ENCODE results near the gene PDE10A.

Gene PDE10A

DNA sequence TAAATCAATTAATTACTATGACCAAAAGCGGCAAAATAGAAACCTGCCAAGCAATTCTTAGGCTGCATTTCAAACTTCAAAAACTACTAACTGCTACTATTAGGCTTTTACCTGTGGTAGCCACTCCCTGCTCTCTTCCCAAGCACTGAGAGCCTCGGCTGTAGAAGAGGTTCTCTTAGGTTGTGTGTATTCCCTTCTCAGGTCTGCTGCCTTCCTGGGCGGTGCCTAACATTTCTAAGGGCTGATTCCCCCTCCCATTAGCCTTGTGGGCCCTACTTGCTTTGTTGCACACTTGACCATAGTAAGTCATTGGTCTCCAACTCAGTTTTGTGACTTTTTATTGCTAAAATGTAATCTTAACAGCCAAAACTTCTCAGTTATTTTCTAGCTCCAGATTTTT is 207.6 kb downstream of the PDE10A start:
- H3K4me3 Mint-ChIP-seq, result no peak overlapping the region
- no peaks in the 10 kb centered on the region for H3K36me3 Mint-ChIP-seq
- no peak overlapping the region for H3K27ac Mint-ChIP-seq
- H3K27me3 Mint-ChIP-seq, result no peaks in the 10 kb centered on the region
- peaks cover 6% of the 10 kb centered on the region for H3K9me3 Mint-ChIP-seq (ENCODE audit: low read depth)
- no peaks in the 10 kb centered on the region for H3K4me1 Mint-ChIP-seq (ENCODE audit: low read depth)

DNA sequence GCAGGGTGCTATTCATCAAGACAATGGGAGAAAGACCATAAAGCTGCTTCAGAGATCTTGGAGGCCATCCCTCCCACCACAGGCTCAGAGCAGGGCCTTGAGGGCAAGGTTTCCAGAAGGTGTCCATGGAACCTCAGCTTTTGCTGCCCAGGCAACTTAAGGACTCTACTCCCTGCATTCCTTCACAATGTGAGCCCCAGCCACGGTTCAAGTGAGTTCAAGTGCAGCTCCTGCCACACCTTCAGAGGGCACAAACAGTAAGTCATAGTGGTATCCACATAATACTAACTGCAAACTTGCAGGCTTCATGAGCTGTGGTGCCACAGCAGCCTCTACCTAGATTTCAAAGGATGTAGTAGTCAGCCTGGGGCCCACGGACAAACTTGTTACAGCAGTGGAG is 209.6 kb downstream of the PDE10A start:
- no peaks in the 10 kb centered on the region for H3K9me3 Mint-ChIP-seq (ENCODE audit: low read depth)
- no peaks in the 10 kb centered on the region for H3K36me3 Mint-ChIP-seq
- H3K4me1 Mint-ChIP-seq (ENCODE audit: low read depth), result no peaks in the 10 kb centered on the region
- no peak overlapping the region for H3K27ac Mint-ChIP-seq
- no peaks in the 10 kb centered on the region for H3K27me3 Mint-ChIP-seq
- no peak overlapping the region for H3K4me3 Mint-ChIP-seq

DNA sequence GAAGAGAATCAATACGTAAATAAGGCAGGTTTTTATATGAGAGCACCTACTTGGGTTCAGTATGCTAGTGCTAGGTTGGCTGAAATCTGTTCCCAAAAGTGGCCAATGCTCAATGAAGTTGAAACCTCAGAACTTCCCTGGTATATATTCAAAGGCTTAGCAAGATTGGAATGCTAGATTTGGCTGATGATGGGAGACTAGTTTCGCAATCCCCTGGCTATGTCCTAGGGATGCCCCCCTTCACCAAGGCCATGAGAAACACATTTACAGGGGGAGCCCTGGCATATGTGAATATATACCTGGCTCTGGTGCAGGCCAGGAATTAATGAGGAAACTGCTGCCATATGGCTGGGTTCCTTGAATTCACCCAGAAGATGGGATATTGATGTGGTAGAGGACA is 211.2 kb downstream of the PDE10A start:
- Mint-ChIP-seq H3K9me3 (ENCODE audit: low read depth) (no peaks in the 10 kb centered on the region), H3K36me3 (no peaks in the 10 kb centered on the region), H3K4me3 (no peak overlapping the region), H3K27me3 (no peaks in the 10 kb centered on the region), H3K27ac (no peak overlapping the region), H3K4me1 (ENCODE audit: low read depth) (no peaks in the 10 kb centered on the region)

DNA sequence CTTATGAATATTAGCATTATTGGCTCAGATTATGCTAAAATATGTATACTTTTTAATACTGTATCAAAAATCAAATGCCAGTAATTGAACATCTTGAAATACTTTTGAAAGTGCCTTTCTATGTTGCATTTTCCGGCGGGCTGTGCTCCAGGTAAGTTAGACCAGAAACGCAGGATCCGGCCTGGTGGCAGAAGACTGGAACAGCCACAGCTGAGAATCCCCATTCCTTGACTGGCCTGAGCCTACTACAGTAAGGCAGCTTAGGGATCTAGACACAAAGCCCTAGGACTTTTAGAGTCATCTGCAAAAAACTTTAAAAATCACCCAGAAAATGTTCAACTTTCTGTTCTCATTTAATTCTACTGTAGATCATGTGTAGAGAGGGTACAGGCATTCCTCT is 214.8 kb downstream of the PDE10A start:
- no peaks in the 10 kb centered on the region for H3K27me3 Mint-ChIP-seq
- no peaks in the 10 kb centered on the region for H3K36me3 Mint-ChIP-seq
- H3K4me1 Mint-ChIP-seq (ENCODE audit: low read depth), result no peaks in the 10 kb centered on the region
- no peak overlapping the region for H3K27ac Mint-ChIP-seq
- no peak overlapping the region for H3K4me3 Mint-ChIP-seq
- H3K9me3 Mint-ChIP-seq (ENCODE audit: low read depth), result no peaks in the 10 kb centered on the region

DNA sequence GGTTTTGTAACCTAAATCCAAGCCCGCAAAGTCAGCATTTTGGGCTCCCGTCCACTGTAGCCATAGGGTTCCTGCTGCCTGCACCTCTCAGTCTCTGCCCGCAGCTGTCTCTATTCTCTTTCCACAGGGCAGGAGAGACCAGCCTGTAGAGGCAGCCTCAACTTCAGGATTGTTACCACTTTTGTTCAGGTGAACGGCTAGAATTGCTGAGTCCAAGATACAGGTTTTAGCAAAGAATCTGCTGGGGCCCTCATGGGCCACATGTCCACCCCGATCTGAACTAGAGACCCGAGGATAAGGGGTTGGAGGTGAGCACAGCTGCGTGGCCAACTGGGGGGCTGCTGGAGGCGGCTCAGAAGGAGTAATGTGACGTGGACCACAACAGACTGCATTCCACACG is 215.9 kb downstream of the PDE10A start:
- H3K9me3 Mint-ChIP-seq (ENCODE audit: low read depth), result no peaks in the 10 kb centered on the region
- H3K4me1 Mint-ChIP-seq (ENCODE audit: low read depth), result no peaks in the 10 kb centered on the region
- H3K27me3 Mint-ChIP-seq, result no peaks in the 10 kb centered on the region
- H3K4me3 Mint-ChIP-seq, result no peak overlapping the region
- H3K27ac Mint-ChIP-seq, result no peak overlapping the region
- no peaks in the 10 kb centered on the region for H3K36me3 Mint-ChIP-seq

DNA sequence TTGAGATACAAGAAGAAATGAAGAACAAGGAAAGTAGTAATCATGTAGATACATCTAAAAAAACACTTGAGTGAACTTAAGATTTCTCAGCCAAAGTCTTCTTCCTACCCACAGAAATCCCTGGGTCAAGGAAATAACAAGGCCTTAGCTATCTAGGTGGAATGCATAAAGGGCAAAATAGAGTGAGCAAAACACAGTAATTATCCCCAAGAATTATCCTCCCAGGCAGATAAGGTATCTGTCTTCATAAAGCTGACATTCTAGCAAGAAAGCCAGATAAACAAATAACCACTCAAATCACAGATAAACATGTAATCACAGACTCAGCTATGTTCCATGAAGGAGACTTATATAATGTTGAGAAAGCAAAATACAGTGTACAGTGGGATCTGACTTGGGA is 216.7 kb downstream of the PDE10A start:
- no peak overlapping the region for H3K27ac Mint-ChIP-seq
- H3K4me3 Mint-ChIP-seq, result no peak overlapping the region
- no peaks in the 10 kb centered on the region for H3K4me1 Mint-ChIP-seq (ENCODE audit: low read depth)
- no peaks in the 10 kb centered on the region for H3K27me3 Mint-ChIP-seq
- H3K36me3 Mint-ChIP-seq, result no peaks in the 10 kb centered on the region
- H3K9me3 Mint-ChIP-seq (ENCODE audit: low read depth), result no peaks in the 10 kb centered on the region

DNA sequence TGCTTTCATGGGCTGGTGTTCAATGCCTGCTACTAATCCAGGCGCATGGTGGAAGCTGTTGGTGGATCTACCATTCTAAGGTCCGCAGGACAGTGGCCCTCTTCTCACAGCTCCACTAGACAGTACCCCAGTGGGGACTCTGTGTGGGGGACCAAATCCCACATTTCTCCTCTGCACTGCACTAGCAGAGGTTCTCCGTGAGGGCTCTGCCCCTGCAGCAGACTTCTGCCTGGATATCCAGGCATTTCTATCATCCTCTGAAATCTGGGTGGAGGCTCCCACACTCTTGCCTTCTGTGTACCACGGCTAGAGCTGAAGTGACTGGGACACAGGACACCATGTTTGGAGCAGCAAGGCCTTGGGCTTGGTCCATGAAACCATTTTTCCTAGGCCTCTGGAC is 219.6 kb downstream of the PDE10A start:
- no peaks in the 10 kb centered on the region for H3K27me3 Mint-ChIP-seq

DNA sequence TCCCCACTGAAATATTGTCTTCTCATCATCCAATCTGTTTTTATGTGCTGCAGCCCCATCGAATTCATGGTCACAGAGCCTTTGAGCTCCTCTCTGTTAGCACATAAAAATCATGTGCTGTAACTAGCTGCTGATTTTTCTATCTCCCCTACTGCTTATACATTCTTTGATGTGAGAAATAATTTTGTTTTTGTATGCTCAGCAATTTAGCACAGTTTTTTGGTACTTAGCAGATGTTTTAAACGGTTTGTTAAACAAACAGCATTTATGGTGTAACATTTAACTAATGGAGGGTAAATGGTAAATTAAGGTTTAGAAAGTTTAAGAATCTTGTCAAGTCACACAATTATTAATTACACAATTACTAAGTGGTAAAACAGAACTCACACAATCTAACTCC is 221.9 kb downstream of the PDE10A start:
- Mint-ChIP-seq H3K27me3 (no peaks in the 10 kb centered on the region), H3K27ac (no peak overlapping the region)

More for the DNA sequence above, 219.6 kb downstream of the PDE10A start:
- no peak overlapping the region for H3K4me3 Mint-ChIP-seq
- H3K27ac Mint-ChIP-seq, result no peak overlapping the region
- H3K9me3 Mint-ChIP-seq (ENCODE audit: low read depth), result no peaks in the 10 kb centered on the region
- H3K36me3 Mint-ChIP-seq, result no peaks in the 10 kb centered on the region
- no peaks in the 10 kb centered on the region for H3K4me1 Mint-ChIP-seq (ENCODE audit: low read depth)

DNA sequence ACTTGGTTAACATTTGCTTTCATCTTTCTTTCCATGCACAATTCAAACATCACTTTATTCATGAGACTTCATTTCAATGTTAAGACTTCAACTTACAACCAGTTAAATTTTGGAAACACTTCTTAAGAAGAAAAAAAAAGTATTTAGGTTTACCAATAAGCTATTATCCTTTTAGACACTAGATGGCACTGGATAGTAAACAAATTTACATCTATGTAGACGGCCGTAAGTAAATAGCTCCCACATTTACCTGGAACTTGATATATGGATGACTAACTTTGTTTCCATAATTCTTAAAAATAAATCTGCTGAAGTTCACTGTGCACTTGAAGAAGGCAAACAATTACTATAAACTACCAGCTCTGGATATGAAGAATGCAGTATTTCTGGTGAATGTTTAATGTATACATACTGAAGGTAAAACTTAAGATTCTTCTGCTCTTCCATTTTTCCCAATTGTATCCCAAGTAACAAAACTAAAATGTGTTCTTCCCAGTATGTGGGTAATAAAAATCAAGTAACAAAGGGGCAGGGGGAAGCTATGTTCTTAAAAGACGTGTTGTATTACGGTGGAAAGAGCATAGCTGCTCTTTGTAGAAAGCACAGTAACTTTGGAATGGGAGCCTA is 223.0 kb downstream of the PDE10A start:
- Mint-ChIP-seq H3K4me3 (no peak overlapping the region), H3K9me3 (ENCODE audit: low read depth) (no peaks in the 10 kb centered on the region), H3K36me3 (no peaks in the 10 kb centered on the region), H3K27ac (no peak overlapping the region), H3K4me1 (ENCODE audit: low read depth) (no peaks in the 10 kb centered on the region), H3K27me3 (no peaks in the 10 kb centered on the region)

More for the DNA sequence above, 221.9 kb downstream of the PDE10A start:
- H3K4me1 Mint-ChIP-seq (ENCODE audit: low read depth), result no peaks in the 10 kb centered on the region
- no peaks in the 10 kb centered on the region for H3K9me3 Mint-ChIP-seq (ENCODE audit: low read depth)
- no peak overlapping the region for H3K4me3 Mint-ChIP-seq
- H3K36me3 Mint-ChIP-seq, result no peaks in the 10 kb centered on the region

DNA sequence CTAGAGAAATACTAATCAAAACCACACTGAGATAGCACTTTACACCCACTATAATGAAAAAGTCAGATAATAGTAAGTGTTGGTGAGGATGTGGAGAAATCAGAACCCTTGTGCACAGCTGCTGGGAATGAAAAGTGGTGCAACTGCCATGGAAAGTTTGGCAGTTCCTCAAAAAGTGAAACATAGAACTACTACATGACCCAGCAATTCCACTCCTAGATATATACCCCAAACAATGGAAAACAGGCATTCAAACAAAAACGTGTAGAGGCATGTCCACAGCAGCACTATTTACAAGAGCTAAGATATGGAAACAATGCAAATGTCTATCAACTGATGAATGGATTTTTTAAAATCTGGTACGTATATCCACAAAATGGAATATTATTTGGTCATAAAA is 236.1 kb downstream of the PDE10A start:
- Mint-ChIP-seq H3K9me3 (ENCODE audit: low read depth) (no peaks in the 10 kb centered on the region), H3K36me3 (no peaks in the 10 kb centered on the region), H3K4me1 (ENCODE audit: low read depth) (no peaks in the 10 kb centered on the region), H3K27me3 (no peaks in the 10 kb centered on the region), H3K4me3 (no peak overlapping the region), H3K27ac (no peak overlapping the region)

DNA sequence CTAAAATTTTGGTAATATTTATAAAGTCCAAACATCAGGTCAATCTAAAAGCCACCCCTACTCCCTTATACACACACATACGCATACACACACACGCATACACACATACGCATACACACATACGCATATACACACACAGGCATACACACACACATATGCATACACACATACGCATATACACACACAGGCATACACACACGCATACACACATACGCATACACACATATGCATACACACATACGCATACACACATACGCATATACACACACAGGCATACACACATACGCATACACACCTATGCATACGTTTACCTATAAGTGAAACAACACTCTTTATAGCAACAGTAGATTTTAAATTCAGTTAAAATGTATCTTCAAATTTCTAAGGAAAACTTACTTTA is 240.8 kb downstream of the PDE10A start:
- Mint-ChIP-seq H3K27me3 (no peaks in the 10 kb centered on the region), H3K4me3 (no peak overlapping the region), H3K4me1 (ENCODE audit: low read depth) (no peaks in the 10 kb centered on the region), H3K9me3 (ENCODE audit: low read depth) (no peaks in the 10 kb centered on the region), H3K36me3 (no peaks in the 10 kb centered on the region), H3K27ac (no peak overlapping the region)

DNA sequence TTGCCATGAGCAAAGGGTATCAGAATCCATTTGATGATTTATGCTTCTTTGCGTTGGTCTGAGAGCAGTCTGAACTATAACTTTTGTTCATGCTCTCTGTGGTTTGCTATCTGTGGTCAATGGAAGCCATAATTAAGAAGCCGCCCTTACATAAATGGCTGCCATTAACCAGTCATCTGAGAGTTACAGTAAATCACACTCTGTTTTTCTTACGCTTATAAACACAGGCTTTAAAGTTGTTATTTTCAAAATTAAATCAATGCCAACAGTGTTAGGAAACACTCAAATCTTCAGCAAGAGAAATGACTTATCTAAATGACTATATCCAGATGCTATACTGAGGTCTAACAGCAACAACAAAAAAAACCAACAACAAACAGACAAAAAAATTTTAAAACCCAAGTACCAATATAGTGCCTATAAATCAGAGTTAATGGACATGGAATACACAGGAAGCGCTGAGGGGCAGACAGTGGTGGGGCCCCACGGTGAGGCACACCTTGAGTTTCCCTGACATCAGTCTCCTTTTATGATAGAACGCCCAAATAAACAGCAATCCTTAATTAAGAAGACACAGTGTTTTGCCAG is 245.7 kb downstream of the PDE10A start:
- no peak overlapping the region for H3K27ac Mint-ChIP-seq
- no peaks in the 10 kb centered on the region for H3K4me1 Mint-ChIP-seq (ENCODE audit: low read depth)
- H3K4me3 Mint-ChIP-seq, result no peak overlapping the region
- no peaks in the 10 kb centered on the region for H3K9me3 Mint-ChIP-seq (ENCODE audit: low read depth)
- no peaks in the 10 kb centered on the region for H3K36me3 Mint-ChIP-seq
- no peaks in the 10 kb centered on the region for H3K27me3 Mint-ChIP-seq

DNA sequence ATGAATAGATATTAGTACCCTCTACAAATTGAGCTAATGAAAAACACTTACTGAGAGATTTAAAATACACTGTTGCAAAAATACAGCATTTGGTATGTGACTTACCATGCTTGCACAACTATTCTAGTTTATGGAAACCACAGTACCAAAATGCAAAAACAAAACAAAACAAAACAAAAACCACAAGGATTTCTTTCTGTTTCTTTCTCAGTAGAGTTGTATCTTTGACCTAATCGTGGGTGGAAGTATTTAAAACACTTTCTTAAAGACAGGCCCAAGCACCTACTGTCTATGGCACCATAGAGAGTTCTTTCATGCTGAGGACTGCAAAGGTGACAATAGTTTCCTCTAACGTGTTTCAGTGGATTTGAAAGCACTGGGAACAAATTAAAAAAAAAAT is 258.3 kb downstream of the PDE10A start:
- H3K27me3 Mint-ChIP-seq, result no peaks in the 10 kb centered on the region
- H3K4me3 Mint-ChIP-seq, result no peak overlapping the region
- no peaks in the 10 kb centered on the region for H3K4me1 Mint-ChIP-seq (ENCODE audit: low read depth)
- H3K36me3 Mint-ChIP-seq, result no peaks in the 10 kb centered on the region
- peaks cover 4% of the 10 kb centered on the region for H3K9me3 Mint-ChIP-seq (ENCODE audit: low read depth)
- no peak overlapping the region for H3K27ac Mint-ChIP-seq

DNA sequence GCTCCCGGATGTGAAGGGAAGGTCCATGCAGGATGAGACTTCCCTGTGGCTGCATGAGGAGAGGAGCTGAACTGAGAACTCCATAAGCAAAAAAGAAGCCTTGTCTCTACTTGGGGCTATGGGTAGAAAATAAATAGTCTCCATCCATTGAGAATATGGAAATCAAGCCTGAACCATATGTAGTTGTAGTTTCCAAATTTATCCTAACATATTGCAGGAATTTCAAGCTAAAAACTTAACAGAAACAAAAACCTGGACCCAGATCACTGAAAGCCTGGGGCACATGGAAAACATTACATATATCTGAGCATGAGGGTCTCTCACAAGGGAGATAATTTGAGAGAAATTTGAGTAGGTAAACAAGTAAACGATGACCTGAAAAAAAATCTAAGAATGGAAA is 258.7 kb downstream of the PDE10A start:
- no peaks in the 10 kb centered on the region for H3K36me3 Mint-ChIP-seq
- H3K4me1 Mint-ChIP-seq (ENCODE audit: low read depth), result no peaks in the 10 kb centered on the region
- H3K4me3 Mint-ChIP-seq, result no peak overlapping the region
- no peaks in the 10 kb centered on the region for H3K27me3 Mint-ChIP-seq
- no peak overlapping the region for H3K27ac Mint-ChIP-seq
- H3K9me3 Mint-ChIP-seq (ENCODE audit: low read depth), result peaks cover 4% of the 10 kb centered on the region

DNA sequence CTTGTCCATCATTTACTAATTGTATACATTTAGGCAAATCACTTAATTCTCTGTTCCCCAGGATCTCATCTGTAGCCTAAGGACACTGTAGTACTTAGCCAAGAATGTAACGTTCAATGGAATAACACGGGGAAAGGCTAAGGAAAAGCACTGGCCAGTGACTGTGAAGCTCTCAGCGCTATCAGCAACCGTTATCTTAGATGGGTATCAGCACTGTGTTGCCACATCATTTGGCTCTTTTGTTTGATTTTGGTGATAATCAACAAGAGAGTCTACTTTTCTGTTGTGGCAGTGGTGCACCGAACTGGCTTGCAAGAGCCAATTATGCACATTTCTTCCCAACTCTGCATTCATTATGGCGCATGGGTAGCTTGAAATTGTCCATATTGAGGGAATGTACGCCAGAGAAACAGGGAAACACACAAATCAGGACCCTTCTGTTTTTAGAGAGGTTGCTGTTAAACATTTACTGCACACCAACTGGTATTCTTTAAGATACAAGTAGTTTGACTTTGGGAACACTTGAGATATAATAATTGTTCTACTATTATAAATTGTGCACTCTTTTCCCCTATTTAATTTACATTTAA is 259.9 kb downstream of the PDE10A start:
- H3K36me3 Mint-ChIP-seq, result no peaks in the 10 kb centered on the region
- H3K4me3 Mint-ChIP-seq, result no peak overlapping the region
- H3K4me1 Mint-ChIP-seq (ENCODE audit: low read depth), result no peaks in the 10 kb centered on the region
- peaks cover 4% of the 10 kb centered on the region for H3K9me3 Mint-ChIP-seq (ENCODE audit: low read depth)
- H3K27ac Mint-ChIP-seq, result no peak overlapping the region
- no peaks in the 10 kb centered on the region for H3K27me3 Mint-ChIP-seq

DNA sequence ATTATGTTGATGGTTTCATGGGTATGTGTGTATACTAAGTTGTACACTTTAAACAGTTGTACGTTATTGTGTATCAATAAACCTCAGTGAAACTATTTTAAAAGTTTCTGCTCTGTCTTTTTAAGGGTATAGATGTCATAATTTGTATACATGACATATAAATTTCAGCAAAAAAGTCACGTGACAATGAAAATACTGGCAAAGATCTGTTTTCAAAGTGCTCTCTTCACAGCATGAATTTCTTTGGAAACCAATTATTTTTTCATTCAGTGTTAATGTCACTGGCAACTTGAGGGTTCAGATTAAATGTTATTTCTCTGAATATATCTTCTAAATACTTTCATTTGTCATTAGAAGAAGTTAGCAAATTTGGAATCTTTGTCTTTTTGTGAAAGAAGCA is 261.9 kb downstream of the PDE10A start:
- Mint-ChIP-seq H3K9me3 (ENCODE audit: low read depth) (peaks cover 4% of the 10 kb centered on the region), H3K36me3 (no peaks in the 10 kb centered on the region), H3K27me3 (no peaks in the 10 kb centered on the region), H3K4me3 (no peak overlapping the region), H3K4me1 (ENCODE audit: low read depth) (no peaks in the 10 kb centered on the region), H3K27ac (no peak overlapping the region)
